HCT116 (cell line): ENCODE data around the gene STBD1. TPM values are rescaled to one million over a fixed set of nuclear protein-coding genes. Genes with fewer than 3 reads are reported as not detected.
"Not testable (repeated sequence)": the region's sequence is repeated elsewhere in the genome, so short reads cannot be mapped to it uniquely, and the experiment has no call there.

Source experiments
- ATAC-seq: fragments of 200-7000 bp; cut with Tn5 transposase; 2 replicates; pipeline ENCODE4 v1.9.1; 2020; ENCODE audit warnings: mild to moderate bottlenecking, moderate library complexity
- BruUV-seq: library from RNA; stranded (reverse); fragments of 400-500 nt; replicated peaks from 2 replicates; lab custom pipeline; 2021; lab: Mats Ljungman, UMichigan
- CTCF ChIA-PET: fragments of 300-600 bp; sonication (Branson Sonifier 250); formaldehyde crosslinking; loops from one replicate; lab custom pipeline; 2021; ENCODE audit warnings: antibody characterized with exemption; lab: Charles Lee
- POLR2A ChIA-PET: fragments of 300-600, 350-600 bp; sonication (Branson Sonifier 250); formaldehyde crosslinking; loops from one replicate; lab custom pipeline; 2021; ENCODE audit warnings: antibody characterized with exemption; lab: Charles Lee
- RAD21 ChIA-PET, 2 experiments: fragments of 300-600 bp; sonication (Branson Sonifier 250); formaldehyde crosslinking; loops; one replicate each; lab custom pipeline; 2023; ENCODE audit warnings: low total read pairs in 2 of 2; ENCODE audit not compliant: uncharacterized antibody in 2 of 2, unreplicated experiment in 2 of 2, low non-redundant PET in 1 of 2; lab: Charles Lee
- DNase-seq: peaks from one replicate; pipeline ENCODE4 v3.0.0-alpha.2; 2010; ENCODE audit warnings: low read depth, low spot score
- H2AFZ ChIP-seq: fragments of 200-600 bp; shearing (Covaris generic), sonication (generic); 2 replicates; pipeline ENCODE4 v1.6.1; 2017; ENCODE audit warnings: low read depth, mixed run types, mixed read lengths, antibody characterized with exemption, low read length; ENCODE audit not compliant: poor library complexity, severe bottlenecking
- H3K27ac ChIP-seq: 2 replicates; pipeline ENCODE4 v1.5.1; 2012; ENCODE audit warnings: low read depth, low read length
- H3K27me3 ChIP-seq: fragments of 200-600 bp; sonication (generic); 2 replicates; pipeline ENCODE4 v1.6.1; 2016; ENCODE audit warnings: mixed run types, low read length, mixed read lengths; ENCODE audit not compliant: insufficient read depth
- H3K36me3 ChIP-seq, 2 experiments: fragments of 200-500 bp in 1 of 2; fragments of 200-600 bp in 1 of 2; sonication (Bioruptor generic) in 1 of 2; sonication (generic) in 1 of 2; 2 replicates each; pipeline versions ENCODE4 v1.5.1 to v1.6.1; 2014 to 2016; ENCODE audit warnings: low read length in 2 of 2, inconsistent platforms in 1 of 2, mixed read lengths in 1 of 2, mixed run types in 1 of 2; ENCODE audit not compliant: insufficient read depth in 2 of 2, control insufficient read depth in 1 of 2
- H3K4me1 ChIP-seq, 2 experiments: fragments of 200-600 bp in 1 of 2; sonication (generic) in 1 of 2; 2 replicates each; pipeline versions ENCODE4 v1.5.1 to v1.6.1; 2012 to 2017; ENCODE audit warnings: low read length in 2 of 2, inconsistent platforms in 1 of 2, mild to moderate bottlenecking in 1 of 2, mixed read lengths in 1 of 2, mixed run types in 1 of 2, moderate library complexity in 1 of 2; ENCODE audit not compliant: insufficient read depth in 2 of 2, control insufficient read depth in 1 of 2
- H3K4me2 ChIP-seq: fragments of 200-600 bp; sonication (generic); 2 replicates; pipeline ENCODE4 v1.6.1; 2017; ENCODE audit warnings: mixed run types, low read length, mixed read lengths
- H3K4me3 ChIP-seq, 2 experiments: fragments of 200-600 bp in 1 of 2; sonication (generic) in 1 of 2; replicated peaks in 1 of 2; 2 replicates each; pipeline ENCODE4 v1.5.1; 2011 to 2016; ENCODE audit warnings: low read length in 2 of 2, control low read depth in 1 of 2, low read depth in 1 of 2, mild to moderate bottlenecking in 1 of 2, mixed read lengths in 1 of 2, mixed run types in 1 of 2
- H3K79me2 ChIP-seq: fragments of 200-600 bp; sonication (generic); 2 replicates; pipeline ENCODE4 v1.6.1; 2017; ENCODE audit warnings: mild to moderate bottlenecking, mixed run types, low read length, moderate library complexity, mixed read lengths; ENCODE audit not compliant: insufficient read depth
- H3K9ac ChIP-seq: fragments of 200-600 bp; sonication (generic); 2 replicates; pipeline ENCODE4 v1.6.1; 2016; ENCODE audit warnings: low read length, mixed read lengths
- H3K9me2 ChIP-seq: fragments of 200-600 bp; sonication (generic), shearing (Covaris generic); 2 replicates; pipeline ENCODE4 v1.6.1; 2017; ENCODE audit warnings: mixed run types, mild to moderate bottlenecking, moderate library complexity; ENCODE audit not compliant: insufficient read depth
- H3K9me3 ChIP-seq, 2 experiments: fragments of 200-500 bp in 1 of 2; fragments of 200-600 bp in 1 of 2; sonication (Bioruptor generic) in 1 of 2; sonication (generic) in 1 of 2; 2 replicates each; pipeline ENCODE4 v1.6.1; 2014 to 2017; ENCODE audit warnings: low read length in 2 of 2, mixed read lengths in 2 of 2, inconsistent platforms in 1 of 2, low read depth in 1 of 2, mild to moderate bottlenecking in 1 of 2, mixed run types in 1 of 2, moderate library complexity in 1 of 2; ENCODE audit not compliant: control insufficient read depth in 1 of 2, insufficient read depth in 1 of 2
- H4K20me1 ChIP-seq: fragments of 200-600 bp; sonication (generic), shearing (Covaris generic); 2 replicates; pipeline ENCODE4 v1.6.1; 2017; ENCODE audit warnings: mixed run types, mild to moderate bottlenecking, moderate library complexity; ENCODE audit not compliant: insufficient read depth
- JUND ChIP-seq: IDR thresholded peaks from 2 replicates; pipeline ENCODE4 v1.6.1; 2012
- SP1 ChIP-seq: IDR thresholded peaks from 2 replicates; pipeline ENCODE4 v1.6.1; 2012; ENCODE audit warnings: low read depth
- intact Hi-C: fragments of 100-400 bp; cut with micrococcal nuclease; formaldehyde crosslinking; loops from 2 replicates; pipeline ENCODE4 v1.10.0; 2022
- total RNA-seq: library from RNA; stranded (reverse); gene quantifications from one replicate; pipeline ENCODE4 v1.2.1, GENCODE V29; 2021; ENCODE audit not compliant: unreplicated experiment

STBD1 gene
- total RNA-seq, 1 experiment from 2014 or later, result 5.6 TPM

- ChIA-PET RAD21 (no interaction called here), POLR2A (no interaction called here), CTCF (no interaction called here)
- Histone ChIP-seq H3K4me1 (no peaks in the 10 kb centered on the region), H3K9ac (no peak overlapping the region), H3K4me3 (no peak overlapping the region), H3K9me3 (no peaks in the 10 kb centered on the region), H3K36me3 (no peaks in the 10 kb centered on the region), H3K9me2 (no peaks in the 10 kb centered on the region), H3K27ac (no peak overlapping the region), H2AFZ (no peak overlapping the region), H3K27me3 (no peaks in the 10 kb centered on the region), H4K20me1 (no peaks in the 10 kb centered on the region), H3K79me2 (no peaks in the 10 kb centered on the region), H3K4me2 (no peak overlapping the region)
- DNase-seq (no peak), ATAC-seq (no peak)
- TF ChIP-seq JUND (no peak), SP1 (no peak)
- BruUV-seq, result no TSS peak
- intact Hi-C loops, result no loop called here
Observed at GRCh38 chr4:76280488-76281441, 25.8 kb upstream of the STBD1 start.

GRCh38 chr4:76281594-76281993, 24.9 kb upstream of the STBD1 start:
- H3K9me2 ChIP-seq, H3K4me1 ChIP-seq, H3K4me3 ChIP-seq, H4K20me1 ChIP-seq, H3K36me3 ChIP-seq, H3K9me3 ChIP-seq, H3K9ac ChIP-seq, BruUV-seq, H3K4me2 ChIP-seq, intact Hi-C loops, H2AFZ ChIP-seq, DNase-seq, H3K79me2 ChIP-seq, RAD21 ChIA-PET, POLR2A ChIA-PET, H3K27ac ChIP-seq, H3K27me3 ChIP-seq, ATAC-seq, CTCF ChIA-PET: not testable (repeated sequence)
